IgD-negative memory B cell (primary cell): ENCODE results near the gene LMX1B. TPM values are rescaled to one million over a fixed set of nuclear protein-coding genes. Genes with fewer than 3 reads are reported as not detected.
"Not testable (repeated sequence)": the region's sequence is repeated elsewhere in the genome, so short reads cannot be mapped to it uniquely, and the experiment has no call there.

Experiments
- H3K27ac Mint-ChIP-seq, 3 donors: one replicate each; pipeline ENCODE4 v1.8.0; 2020 to 2022; ENCODE audit warnings: mild to moderate bottlenecking in 3 of 3, mixed read lengths in 3 of 3, moderate library complexity in 1 of 3
- H3K27me3 Mint-ChIP-seq: one replicate; pipeline ENCODE4 v1.8.0; 2021; ENCODE audit warnings: mixed read lengths
- H3K36me3 Mint-ChIP-seq: one replicate; pipeline ENCODE4 v1.8.0; 2020; ENCODE audit warnings: mild to moderate bottlenecking, mixed read lengths
- H3K4me1 Mint-ChIP-seq, 3 donors: one replicate each; pipeline ENCODE4 v1.8.0; 2020 to 2022; ENCODE audit warnings: mixed read lengths in 3 of 3, mild to moderate bottlenecking in 1 of 3
- H3K4me3 Mint-ChIP-seq, 4 donors: one replicate each; pipeline ENCODE4 v1.8.0; 2020 to 2022; ENCODE audit warnings: mild to moderate bottlenecking in 4 of 4, mixed read lengths in 4 of 4, moderate library complexity in 3 of 4
- H3K9me3 Mint-ChIP-seq, 3 donors: one replicate each; pipeline ENCODE4 v1.8.0; 2020 to 2021; ENCODE audit warnings: mixed read lengths in 3 of 3, mild to moderate bottlenecking in 1 of 3
- polyA plus RNA-seq: library from polyadenylated mRNA; unstranded; fragments of 300-500 nt; fragmentation: Illumina TruSeq; gene quantifications from one replicate; pipeline ENCODE4 v1.2.3, GENCODE V29; 2021

The LMX1B gene
- polyA plus RNA-seq, 1 donor from 2014 or later, result not detected

- Mint-ChIP-seq H3K4me1 (peaks cover 0 to 7% (median 4%) of the 10 kb centered on the region in 3 donors), H3K27me3 (peaks cover 38% of the 10 kb centered on the region), H3K4me3 (peak overlapping the region in 1 of 4 donors; percentile 42), H3K9me3 (peaks cover 0 to under 1% (median 0%) of the 10 kb centered on the region in 3 donors), H3K36me3 (no peaks in the 10 kb centered on the region), H3K27ac (no peak overlapping the region)
These were observed 87.4 kb downstream of the LMX1B start for GRCh38 chr9:126700903-126701812.

- H3K27ac Mint-ChIP-seq, result no peak overlapping the region
- H3K9me3 Mint-ChIP-seq, result no peaks in the 10 kb centered on the region
- H3K4me1 Mint-ChIP-seq, result peaks cover 0 to 7% (median 7%) of the 10 kb centered on the region in 3 donors
- no peaks in the 10 kb centered on the region for H3K36me3 Mint-ChIP-seq
- H3K27me3 Mint-ChIP-seq, result peaks cover 38% of the 10 kb centered on the region
- H3K4me3 Mint-ChIP-seq, result no peak overlapping the region
These were observed 88.0 kb downstream of the LMX1B start for GRCh38 chr9:126701813-126702140.

- no peak overlapping the region for H3K4me3 Mint-ChIP-seq
- peaks cover 0 to 7% (median 7%) of the 10 kb centered on the region in 3 donors for H3K4me1 Mint-ChIP-seq
- peaks cover 38% of the 10 kb centered on the region for H3K27me3 Mint-ChIP-seq
- no peaks in the 10 kb centered on the region for H3K9me3 Mint-ChIP-seq
- no peaks in the 10 kb centered on the region for H3K36me3 Mint-ChIP-seq
- no peak overlapping the region for H3K27ac Mint-ChIP-seq
These were observed 88.6 kb downstream of the LMX1B start for GRCh38 chr9:126702151-126703001.

GRCh38 chr9:126703002-126703865 lies 89.5 kb downstream of the LMX1B start:
- H3K4me1 Mint-ChIP-seq, result peaks cover 0 to 7% (median 7%) of the 10 kb centered on the region in 3 donors
- H3K4me3 Mint-ChIP-seq, result no peak overlapping the region
- no peak overlapping the region for H3K27ac Mint-ChIP-seq
- H3K36me3 Mint-ChIP-seq, result no peaks in the 10 kb centered on the region
- peaks cover 38% of the 10 kb centered on the region for H3K27me3 Mint-ChIP-seq
- H3K9me3 Mint-ChIP-seq, result no peaks in the 10 kb centered on the region

- no peaks in the 10 kb centered on the region for H3K9me3 Mint-ChIP-seq
- no peak overlapping the region for H3K27ac Mint-ChIP-seq
- H3K4me1 Mint-ChIP-seq, result peaks cover 0 to 7% (median 7%) of the 10 kb centered on the region in 3 donors
- H3K4me3 Mint-ChIP-seq, result no peak overlapping the region
- H3K36me3 Mint-ChIP-seq, result no peaks in the 10 kb centered on the region
- peaks cover 34% of the 10 kb centered on the region for H3K27me3 Mint-ChIP-seq
These were observed 90.1 kb downstream of the LMX1B start for GRCh38 chr9:126703866-126704156.

GRCh38 chr9:126704157-126704891 lies 90.6 kb downstream of the LMX1B start:
- H3K9me3 Mint-ChIP-seq, result no peaks in the 10 kb centered on the region
- H3K27ac Mint-ChIP-seq, result no peak overlapping the region
- H3K27me3 Mint-ChIP-seq, result peaks cover 34% of the 10 kb centered on the region
- no peak overlapping the region for H3K4me3 Mint-ChIP-seq
- peaks cover 0 to 7% (median 7%) of the 10 kb centered on the region in 3 donors for H3K4me1 Mint-ChIP-seq
- no peaks in the 10 kb centered on the region for H3K36me3 Mint-ChIP-seq

- Mint-ChIP-seq H3K9me3 (no peaks in the 10 kb centered on the region), H3K27me3 (peaks cover 29% of the 10 kb centered on the region)
These were observed 91.4 kb downstream of the LMX1B start for GRCh38 chr9:126704892-126705766.

GRCh38 chr9:126705767-126706697 lies 92.3 kb downstream of the LMX1B start:
- Mint-ChIP-seq H3K4me3 (peak overlapping the region in 1 of 4 donors; percentile 88), H3K27ac (no peak overlapping the region), H3K9me3 (no peaks in the 10 kb centered on the region), H3K27me3 (peaks cover 29% of the 10 kb centered on the region), H3K36me3 (no peaks in the 10 kb centered on the region), H3K4me1 (peaks cover 0 to 7% (median 7%) of the 10 kb centered on the region in 3 donors)

More at GRCh38 chr9:126704892-126705766, 91.4 kb downstream of the LMX1B start:
- peaks cover 0 to 7% (median 7%) of the 10 kb centered on the region in 3 donors for H3K4me1 Mint-ChIP-seq
- H3K27ac Mint-ChIP-seq, result no peak overlapping the region
- peak overlapping the region in 2 of 4 donors; percentile 88 for H3K4me3 Mint-ChIP-seq
- no peaks in the 10 kb centered on the region for H3K36me3 Mint-ChIP-seq

GRCh38 chr9:126706698-126707053 lies 92.9 kb downstream of the LMX1B start:
- H3K27me3 Mint-ChIP-seq, result peaks cover 26% of the 10 kb centered on the region
- no peaks in the 10 kb centered on the region for H3K9me3 Mint-ChIP-seq
- H3K27ac Mint-ChIP-seq, result no peak overlapping the region
- H3K4me3 Mint-ChIP-seq, result no peak overlapping the region
- peaks cover 0 to 7% (median 7%) of the 10 kb centered on the region in 3 donors for H3K4me1 Mint-ChIP-seq
- no peaks in the 10 kb centered on the region for H3K36me3 Mint-ChIP-seq

GRCh38 chr9:126707083-126707482 lies 93.4 kb downstream of the LMX1B start:
- H3K4me1 Mint-ChIP-seq, result peaks cover 0 to 7% (median 7%) of the 10 kb centered on the region in 3 donors
- H3K4me3 Mint-ChIP-seq, result no peak overlapping the region
- H3K27ac Mint-ChIP-seq, result no peak overlapping the region
- no peaks in the 10 kb centered on the region for H3K9me3 Mint-ChIP-seq
- peaks cover 25% of the 10 kb centered on the region for H3K27me3 Mint-ChIP-seq
- no peaks in the 10 kb centered on the region for H3K36me3 Mint-ChIP-seq

- H3K36me3 Mint-ChIP-seq, H3K4me3 Mint-ChIP-seq, H3K9me3 Mint-ChIP-seq, H3K4me1 Mint-ChIP-seq: not testable (repeated sequence)
- Mint-ChIP-seq H3K27me3 (peaks cover 19% of the 10 kb centered on the region), H3K27ac (peak overlapping the region in 1 of 3 donors; percentile 46)
These were observed 94.0 kb downstream of the LMX1B start for GRCh38 chr9:126707712-126708111.

- H3K36me3 Mint-ChIP-seq, result no peaks in the 10 kb centered on the region
- H3K9me3 Mint-ChIP-seq, result no peaks in the 10 kb centered on the region
- peaks cover 0 to 7% (median 7%) of the 10 kb centered on the region in 3 donors for H3K4me1 Mint-ChIP-seq
- peaks cover 15% of the 10 kb centered on the region for H3K27me3 Mint-ChIP-seq
- H3K4me3 Mint-ChIP-seq, result no peak overlapping the region
- H3K27ac Mint-ChIP-seq, result no peak overlapping the region
These were observed 94.5 kb downstream of the LMX1B start for GRCh38 chr9:126708178-126708577.
